GM23338 (cell line): ENCODE data around the gene TBX18.

Source experiments
- CREB1 ChIP-seq: fragments of 250-450 bp; sonication (Bioruptor Pico); IDR thresholded peaks from 2 replicates; pipeline ENCODE4 v1.5.0; 2020; ENCODE audit warnings: low read depth, mild to moderate bottlenecking, moderate library complexity
- EZH2 ChIP-seq: fragments of 200-600 bp; sonication (generic); IDR thresholded peaks from one replicate; pipeline ENCODE4 v1.8.0; 2017; ENCODE audit warnings: antibody characterized with exemption, mild to moderate bottlenecking, low read depth; ENCODE audit not compliant: unreplicated experiment
- EZH2phosphoT487 ChIP-seq: fragments of 200-600 bp; sonication (generic); IDR thresholded peaks from one replicate; pipeline ENCODE4 v1.8.1; 2018; ENCODE audit warnings: antibody characterized with exemption; ENCODE audit not compliant: unreplicated experiment
- NANOG ChIP-seq: IDR thresholded peaks from 2 replicates; pipeline ENCODE4 v1.6.1; 2016; ENCODE audit warnings: antibody characterized with exemption, borderline replicate concordance
- POLR2AphosphoS5 ChIP-seq: IDR thresholded peaks from 2 replicates; pipeline ENCODE4 v1.6.1; 2016; ENCODE audit warnings: antibody characterized with exemption, low read depth
- ZNF114 ChIP-seq: fragments of 250-450 bp; sonication (Bioruptor Pico); IDR thresholded peaks from 2 replicates; pipeline ENCODE4 v1.5.0; 2020; ENCODE audit warnings: mild to moderate bottlenecking, moderate library complexity
- ZNF331 ChIP-seq: fragments of 250-450 bp; sonication (Bioruptor Pico); IDR thresholded peaks from 2 replicates; pipeline ENCODE4 v1.5.0; 2020; ENCODE audit warnings: low read depth, mild to moderate bottlenecking, moderate library complexity
- TF ChIP-seq, protein P1 (sequence below), 2 experiments: fragments of 200-600 bp in 1 of 2; sonication (generic) in 1 of 2; conservative IDR thresholded peaks; 2 replicates each; pipeline versions ENCODE4 v1.5.1 to v1.6.1; 2016 to 2017; ENCODE audit warnings: antibody characterized with exemption in 2 of 2, low read depth in 2 of 2, mild to moderate bottlenecking in 2 of 2, moderate library complexity in 1 of 2
- TF ChIP-seq, protein P2 (sequence below): IDR thresholded peaks from one replicate; pipeline ENCODE4 v1.6.1; 2018; ENCODE audit warnings: antibody characterized with exemption; ENCODE audit not compliant: unreplicated experiment

DNA sequence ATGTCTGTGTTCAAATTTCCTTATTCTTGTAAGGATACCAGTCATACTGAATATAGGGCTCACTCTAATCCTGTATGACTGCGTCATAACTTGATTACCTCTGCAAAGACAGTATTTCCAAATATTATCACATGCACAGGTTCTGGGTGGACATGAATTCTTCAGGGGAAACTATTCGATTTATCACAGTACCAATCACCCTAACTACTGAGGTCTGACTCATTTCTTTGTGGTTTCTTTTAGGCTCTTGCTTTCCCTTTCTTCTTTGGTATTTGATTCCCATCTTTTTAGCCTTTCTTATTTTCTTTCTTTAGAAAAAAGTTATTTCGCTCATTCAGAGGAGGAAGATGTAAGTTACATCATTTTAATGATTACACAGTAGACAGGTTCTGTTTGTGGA is 40.3 kb upstream of the TBX18 start:
- TF ChIP-seq, protein P1, sequence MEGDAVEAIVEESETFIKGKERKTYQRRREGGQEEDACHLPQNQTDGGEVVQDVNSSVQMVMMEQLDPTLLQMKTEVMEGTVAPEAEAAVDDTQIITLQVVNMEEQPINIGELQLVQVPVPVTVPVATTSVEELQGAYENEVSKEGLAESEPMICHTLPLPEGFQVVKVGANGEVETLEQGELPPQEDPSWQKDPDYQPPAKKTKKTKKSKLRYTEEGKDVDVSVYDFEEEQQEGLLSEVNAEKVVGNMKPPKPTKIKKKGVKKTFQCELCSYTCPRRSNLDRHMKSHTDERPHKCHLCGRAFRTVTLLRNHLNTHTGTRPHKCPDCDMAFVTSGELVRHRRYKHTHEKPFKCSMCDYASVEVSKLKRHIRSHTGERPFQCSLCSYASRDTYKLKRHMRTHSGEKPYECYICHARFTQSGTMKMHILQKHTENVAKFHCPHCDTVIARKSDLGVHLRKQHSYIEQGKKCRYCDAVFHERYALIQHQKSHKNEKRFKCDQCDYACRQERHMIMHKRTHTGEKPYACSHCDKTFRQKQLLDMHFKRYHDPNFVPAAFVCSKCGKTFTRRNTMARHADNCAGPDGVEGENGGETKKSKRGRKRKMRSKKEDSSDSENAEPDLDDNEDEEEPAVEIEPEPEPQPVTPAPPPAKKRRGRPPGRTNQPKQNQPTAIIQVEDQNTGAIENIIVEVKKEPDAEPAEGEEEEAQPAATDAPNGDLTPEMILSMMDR (conservative IDR thresholded peaks at IDR 0.05; ENCODE audit: low read depth in 2 of 2), result no peak
- TF ChIP-seq POLR2AphosphoS5 (no peak), EZH2phosphoT487 (no peak), EZH2 (no peak), CREB1 (CRISPR knock-in tag) (no peak), ZNF114 (no peak), ZNF331 (CRISPR knock-in tag) (no peak), NANOG (no peak)
- TF ChIP-seq, protein P2, sequence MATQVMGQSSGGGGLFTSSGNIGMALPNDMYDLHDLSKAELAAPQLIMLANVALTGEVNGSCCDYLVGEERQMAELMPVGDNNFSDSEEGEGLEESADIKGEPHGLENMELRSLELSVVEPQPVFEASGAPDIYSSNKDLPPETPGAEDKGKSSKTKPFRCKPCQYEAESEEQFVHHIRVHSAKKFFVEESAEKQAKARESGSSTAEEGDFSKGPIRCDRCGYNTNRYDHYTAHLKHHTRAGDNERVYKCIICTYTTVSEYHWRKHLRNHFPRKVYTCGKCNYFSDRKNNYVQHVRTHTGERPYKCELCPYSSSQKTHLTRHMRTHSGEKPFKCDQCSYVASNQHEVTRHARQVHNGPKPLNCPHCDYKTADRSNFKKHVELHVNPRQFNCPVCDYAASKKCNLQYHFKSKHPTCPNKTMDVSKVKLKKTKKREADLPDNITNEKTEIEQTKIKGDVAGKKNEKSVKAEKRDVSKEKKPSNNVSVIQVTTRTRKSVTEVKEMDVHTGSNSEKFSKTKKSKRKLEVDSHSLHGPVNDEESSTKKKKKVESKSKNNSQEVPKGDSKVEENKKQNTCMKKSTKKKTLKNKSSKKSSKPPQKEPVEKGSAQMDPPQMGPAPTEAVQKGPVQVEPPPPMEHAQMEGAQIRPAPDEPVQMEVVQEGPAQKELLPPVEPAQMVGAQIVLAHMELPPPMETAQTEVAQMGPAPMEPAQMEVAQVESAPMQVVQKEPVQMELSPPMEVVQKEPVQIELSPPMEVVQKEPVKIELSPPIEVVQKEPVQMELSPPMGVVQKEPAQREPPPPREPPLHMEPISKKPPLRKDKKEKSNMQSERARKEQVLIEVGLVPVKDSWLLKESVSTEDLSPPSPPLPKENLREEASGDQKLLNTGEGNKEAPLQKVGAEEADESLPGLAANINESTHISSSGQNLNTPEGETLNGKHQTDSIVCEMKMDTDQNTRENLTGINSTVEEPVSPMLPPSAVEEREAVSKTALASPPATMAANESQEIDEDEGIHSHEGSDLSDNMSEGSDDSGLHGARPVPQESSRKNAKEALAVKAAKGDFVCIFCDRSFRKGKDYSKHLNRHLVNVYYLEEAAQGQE, result no peak
